LNCAP (cell line): ENCODE measurements around the gene DKK1.
A peak's percentile ranks its signal among the peaks of the same experiment; 100 is the strongest.

Source experiments
- TF ChIP-seq, protein P1 (sequence below): fragments of 450-650 bp; IDR thresholded peaks from 2 replicates; pipeline ENCODE4 v1.5.1; 2017; ENCODE audit warnings: mild to moderate bottlenecking

Gene DKK1

DNA sequence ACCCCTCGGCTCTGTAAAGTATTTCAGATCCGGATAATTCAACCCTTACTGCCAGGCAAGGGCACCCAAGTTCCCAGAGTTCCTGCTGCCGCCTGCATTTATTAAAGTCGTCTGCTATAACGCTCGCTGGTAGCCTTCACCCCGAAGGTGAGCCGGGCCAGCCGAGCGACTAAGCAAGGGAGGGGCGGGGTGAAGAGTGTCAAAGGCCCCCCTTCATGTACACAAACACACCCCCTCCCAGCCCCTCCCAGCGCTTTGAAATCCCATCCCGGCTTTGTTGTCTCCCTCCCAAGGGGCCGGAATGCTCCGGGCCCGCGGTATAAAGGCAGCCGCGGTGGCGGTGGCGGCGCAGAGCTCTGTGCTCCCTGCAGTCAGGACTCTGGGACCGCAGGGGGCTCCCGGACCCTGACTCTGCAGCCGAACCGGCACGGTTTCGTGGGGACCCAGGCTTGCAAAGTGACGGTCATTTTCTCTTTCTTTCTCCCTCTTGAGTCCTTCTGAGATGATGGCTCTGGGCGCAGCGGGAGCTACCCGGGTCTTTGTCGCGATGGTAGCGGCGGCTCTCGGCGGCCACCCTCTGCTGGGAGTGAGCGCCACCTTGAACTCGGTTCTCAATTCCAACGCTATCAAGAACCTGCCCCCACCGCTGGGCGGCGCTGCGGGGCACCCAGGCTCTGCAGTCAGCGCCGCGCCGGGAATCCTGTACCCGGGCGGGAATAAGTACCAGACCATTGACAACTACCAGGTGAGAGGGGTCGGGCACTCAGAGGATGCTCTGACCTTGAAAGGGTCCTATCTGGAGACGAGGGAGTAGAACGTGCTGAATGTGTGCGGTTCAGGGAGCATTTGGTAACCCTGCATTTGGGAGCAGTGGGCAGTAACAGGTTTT is at the start of gene DKK1:
DKK1 (plus strand) TSS at position 349 of the 889 bp plus-strand sequence; CDS start at position 503, 154 bp downstream.
- TF ChIP-seq, protein P1, sequence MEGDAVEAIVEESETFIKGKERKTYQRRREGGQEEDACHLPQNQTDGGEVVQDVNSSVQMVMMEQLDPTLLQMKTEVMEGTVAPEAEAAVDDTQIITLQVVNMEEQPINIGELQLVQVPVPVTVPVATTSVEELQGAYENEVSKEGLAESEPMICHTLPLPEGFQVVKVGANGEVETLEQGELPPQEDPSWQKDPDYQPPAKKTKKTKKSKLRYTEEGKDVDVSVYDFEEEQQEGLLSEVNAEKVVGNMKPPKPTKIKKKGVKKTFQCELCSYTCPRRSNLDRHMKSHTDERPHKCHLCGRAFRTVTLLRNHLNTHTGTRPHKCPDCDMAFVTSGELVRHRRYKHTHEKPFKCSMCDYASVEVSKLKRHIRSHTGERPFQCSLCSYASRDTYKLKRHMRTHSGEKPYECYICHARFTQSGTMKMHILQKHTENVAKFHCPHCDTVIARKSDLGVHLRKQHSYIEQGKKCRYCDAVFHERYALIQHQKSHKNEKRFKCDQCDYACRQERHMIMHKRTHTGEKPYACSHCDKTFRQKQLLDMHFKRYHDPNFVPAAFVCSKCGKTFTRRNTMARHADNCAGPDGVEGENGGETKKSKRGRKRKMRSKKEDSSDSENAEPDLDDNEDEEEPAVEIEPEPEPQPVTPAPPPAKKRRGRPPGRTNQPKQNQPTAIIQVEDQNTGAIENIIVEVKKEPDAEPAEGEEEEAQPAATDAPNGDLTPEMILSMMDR = peak; percentile 44; the same call in 1 of the 2 replicates

GRCh38 chr10:52265131-52265926 is 48.8 kb upstream of the DKK1 start:
- TF ChIP-seq, protein P1 = no peak

- TF ChIP-seq, protein P1 = no peak
Measured at GRCh38 chr10:52266858-52267257, 47.2 kb upstream of the DKK1 start.

DNA sequence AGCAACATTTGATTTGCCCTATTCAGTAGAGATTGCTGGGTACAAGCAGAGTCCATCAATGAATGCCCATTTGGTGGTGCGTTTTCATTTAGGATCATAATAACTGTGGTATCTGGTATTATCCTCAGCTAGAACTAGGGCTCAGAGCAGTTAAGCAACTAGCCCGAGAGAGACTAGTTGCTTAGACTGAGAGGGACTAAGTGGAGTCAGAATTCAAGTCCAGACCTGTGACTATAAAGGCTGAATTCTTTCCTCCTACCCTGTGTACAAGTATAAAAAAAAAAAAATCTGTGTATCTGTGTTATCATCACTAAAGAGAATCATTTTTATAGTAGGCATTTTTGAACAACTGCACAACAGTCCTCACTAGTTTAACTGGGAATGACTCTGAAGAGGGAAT is 45.3 kb upstream of the DKK1 start:
- TF ChIP-seq, protein P1 = no peak

DNA sequence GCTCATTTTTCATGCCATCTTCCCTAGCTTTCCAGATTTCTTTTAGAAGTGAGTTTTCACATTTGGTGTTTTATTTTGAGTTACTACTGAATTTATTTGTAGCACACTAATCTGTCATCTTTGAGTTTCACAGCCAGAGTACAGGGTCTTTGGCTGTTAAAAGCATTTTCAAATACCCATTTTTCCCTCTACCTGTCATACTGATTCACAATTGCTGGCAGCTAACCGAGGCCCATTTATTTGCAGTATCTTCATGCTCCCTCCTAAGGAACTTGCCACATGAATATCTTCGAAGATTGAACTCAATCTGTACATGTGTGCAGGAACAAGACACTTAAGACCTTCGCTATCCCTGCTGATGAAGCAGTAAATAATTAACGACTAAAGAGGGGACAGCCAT is 44.8 kb upstream of the DKK1 start:
- TF ChIP-seq, protein P1 = no peak

DNA sequence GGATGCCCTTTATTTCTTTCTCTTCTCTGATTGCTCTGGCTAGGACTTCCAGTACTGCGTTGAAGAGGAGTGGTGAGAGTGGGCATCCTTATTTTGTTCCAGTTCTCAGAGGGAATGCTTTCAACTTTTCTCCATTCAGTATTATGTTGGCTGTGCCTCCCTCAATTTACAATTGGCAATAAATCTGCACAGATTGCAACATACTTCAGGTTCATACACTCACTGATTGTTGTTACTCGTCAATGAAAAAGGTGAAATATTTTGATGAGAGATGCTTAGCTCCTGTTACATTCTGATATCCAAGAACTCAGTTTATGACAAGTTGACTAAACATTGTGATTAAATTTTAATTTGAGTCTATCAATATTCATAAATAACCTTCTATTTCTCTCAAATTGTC is 37.9 kb upstream of the DKK1 start:
- TF ChIP-seq, protein P1 = no peak

GRCh38 chr10:52276986-52277385 is 37.1 kb upstream of the DKK1 start:
- TF ChIP-seq, protein P1 = no peak
